Gastrocnemius medialis (tissue), 4 donors: Measurements from ENCODE around the gene EPB41L4A. TPM values are rescaled to one million over a fixed set of nuclear protein-coding genes. Genes with fewer than 3 reads are reported as not detected.
A peak's percentile ranks its signal among the peaks of the same experiment; 100 is the strongest.

ENCODE experiments used
- ATAC-seq, 2 donors: fragments of 150-250 bp; one replicate each; pipeline ENCODE4 v1.9.1; 2016
- DNase-seq, 2 donors: peaks; one replicate each; pipeline ENCODE4 v3.0.0-alpha.2; 2019
- H3K27ac ChIP-seq, 4 donors: fragments of 200-600 bp; sonication (generic); 1 replicate in 1 of 4; 2 replicates in 3 of 4; pipeline ENCODE4 v1.5.1; 2016 to 2018; ENCODE audit warnings: mild to moderate bottlenecking in 2 of 4, moderate library complexity in 1 of 4
- H3K27me3 ChIP-seq, 3 donors: fragments of 200-600 bp; sonication (generic) in 2 of 3; 1 replicate in 1 of 3; 2 replicates in 2 of 3; pipeline versions ENCODE4 v1.5.1 to v1.6.0; 2016 to 2019; ENCODE audit warnings: mild to moderate bottlenecking in 1 of 3, moderate library complexity in 1 of 3
- H3K36me3 ChIP-seq, 2 donors: fragments of 200-600 bp; sonication (generic) in 1 of 2; one replicate each; pipeline ENCODE4 v1.5.1; 2017 to 2018
- H3K4me1 ChIP-seq, 2 donors: fragments of 200-600 bp; sonication (generic) in 1 of 2; one replicate each; pipeline ENCODE4 v1.5.1; 2016 to 2017; ENCODE audit warnings: mild to moderate bottlenecking in 2 of 2
- H3K4me3 ChIP-seq, 4 donors: fragments of 200-600 bp; sonication (generic) in 3 of 4; 1 replicate in 1 of 4; 2 replicates in 3 of 4; pipeline ENCODE4 v1.5.1; 2016 to 2019; ENCODE audit warnings: mild to moderate bottlenecking in 2 of 4
- H3K9me3 ChIP-seq, 3 donors: fragments of 200-600 bp; sonication (generic) in 2 of 3; 1 replicate in 1 of 3; 2 replicates in 2 of 3; pipeline ENCODE4 v1.5.1; 2016 to 2019
- POLR2A ChIP-seq, 2 donors: fragments of 450-650 bp; IDR thresholded peaks; one replicate each; pipeline ENCODE4 v1.6.1; 2017; ENCODE audit warnings: antibody characterized with exemption in 2 of 2, mild to moderate bottlenecking in 2 of 2, moderate library complexity in 2 of 2
- in situ Hi-C, 4 donors: fragments of 200-750 bp; cut with MboI; loops; one replicate each; pipeline versions ENCODE4 v1.15.0 to v1.8.0; 2017; ENCODE audit warnings: low sequenced_read_pairs in 4 of 4
- intact Hi-C: fragments of 100-400 bp; cut with DNase I; formaldehyde crosslinking; loops from one replicate; pipeline ENCODE4 v1.15.1; 2023; ENCODE audit warnings: low total_unique reads
- total RNA-seq, 4 donors: library from RNA; depleted of rRNA; stranded (reverse); fragments of >200 nt; gene quantifications; one replicate each; pipeline versions ENCODE4 v1.1.0 to v1.2.3, GENCODE V29; 2016
- TF ChIP-seq, protein P1 (sequence below), 5 experiments: fragments of 450-650 bp in 3 of 5; fragments of 200-600 bp in 2 of 5; sonication (generic) in 2 of 5; IDR thresholded peaks in 4 of 5; conservative IDR thresholded peaks in 1 of 5; 1 replicate in 4 of 5; 2 replicates in 1 of 5; pipeline ENCODE4 v1.5.1; 2016 to 2019; ENCODE audit warnings: antibody characterized with exemption in 5 of 5, mild to moderate bottlenecking in 3 of 5, moderate library complexity in 3 of 5

Gene EPB41L4A
- total RNA-seq, 4 donors from 2014 or later, result 1.8 to 10.6 (median 3.8) TPM

DNA sequence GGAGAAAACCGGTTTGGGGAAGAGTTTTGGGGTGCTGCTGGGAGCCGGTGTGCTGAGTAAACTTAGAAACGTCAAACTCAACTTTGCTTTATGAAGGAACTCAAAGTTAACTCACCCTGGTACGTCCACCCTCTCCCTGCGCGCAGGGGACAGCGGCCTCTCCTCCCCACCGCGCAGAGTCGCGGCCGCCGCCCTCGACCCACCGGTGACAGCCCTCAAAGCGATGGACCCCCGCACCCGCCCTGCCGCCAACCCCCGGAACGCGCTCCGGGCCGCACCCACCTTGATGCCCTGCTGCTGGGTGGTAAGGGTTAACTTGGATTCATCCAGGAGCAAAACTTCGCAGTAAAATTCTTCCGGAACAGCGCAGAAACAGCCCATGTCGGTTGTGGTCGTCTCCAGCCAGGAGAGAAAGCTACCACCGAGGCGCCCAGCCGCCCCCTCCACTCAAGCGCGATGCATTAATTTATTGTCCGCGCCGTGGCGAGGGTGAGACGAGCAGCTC lies 366 bp downstream of the EPB41L4A start:
- Histone ChIP-seq H3K4me1 (no peaks in the 10 kb centered on the region), H3K4me3 (peak overlapping the region; percentile 72 to 94 (median 74)), H3K9me3 (no peaks in the 10 kb centered on the region), H3K27me3 (peaks cover 17 to 32% (median 31%) of the 10 kb centered on the region in 3 donors), H3K27ac (peak overlapping the region; percentile 61 to 80 (median 75)), H3K36me3 (no peaks in the 10 kb centered on the region)
- in situ Hi-C loops, result loop anchor here in 1 of 4 donors (25.0 kb wide), 1 partner anchor 206 kb away; no protein-coding TSS in a partner anchor
- TF ChIP-seq, protein P1, sequence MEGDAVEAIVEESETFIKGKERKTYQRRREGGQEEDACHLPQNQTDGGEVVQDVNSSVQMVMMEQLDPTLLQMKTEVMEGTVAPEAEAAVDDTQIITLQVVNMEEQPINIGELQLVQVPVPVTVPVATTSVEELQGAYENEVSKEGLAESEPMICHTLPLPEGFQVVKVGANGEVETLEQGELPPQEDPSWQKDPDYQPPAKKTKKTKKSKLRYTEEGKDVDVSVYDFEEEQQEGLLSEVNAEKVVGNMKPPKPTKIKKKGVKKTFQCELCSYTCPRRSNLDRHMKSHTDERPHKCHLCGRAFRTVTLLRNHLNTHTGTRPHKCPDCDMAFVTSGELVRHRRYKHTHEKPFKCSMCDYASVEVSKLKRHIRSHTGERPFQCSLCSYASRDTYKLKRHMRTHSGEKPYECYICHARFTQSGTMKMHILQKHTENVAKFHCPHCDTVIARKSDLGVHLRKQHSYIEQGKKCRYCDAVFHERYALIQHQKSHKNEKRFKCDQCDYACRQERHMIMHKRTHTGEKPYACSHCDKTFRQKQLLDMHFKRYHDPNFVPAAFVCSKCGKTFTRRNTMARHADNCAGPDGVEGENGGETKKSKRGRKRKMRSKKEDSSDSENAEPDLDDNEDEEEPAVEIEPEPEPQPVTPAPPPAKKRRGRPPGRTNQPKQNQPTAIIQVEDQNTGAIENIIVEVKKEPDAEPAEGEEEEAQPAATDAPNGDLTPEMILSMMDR (IDR thresholded peaks at IDR 0.05 in 4 of 5, conservative IDR thresholded peaks at IDR 0.05 in 1 of 5), result no peak
- DNase-seq (no peak), ATAC-seq (peak; percentile 4 to 15)
- intact Hi-C loops, result loop anchor here (2.0 to 5.0 kb wide), 2 partner anchors 256 to 868 kb away; no protein-coding TSS in a partner anchor

DNA sequence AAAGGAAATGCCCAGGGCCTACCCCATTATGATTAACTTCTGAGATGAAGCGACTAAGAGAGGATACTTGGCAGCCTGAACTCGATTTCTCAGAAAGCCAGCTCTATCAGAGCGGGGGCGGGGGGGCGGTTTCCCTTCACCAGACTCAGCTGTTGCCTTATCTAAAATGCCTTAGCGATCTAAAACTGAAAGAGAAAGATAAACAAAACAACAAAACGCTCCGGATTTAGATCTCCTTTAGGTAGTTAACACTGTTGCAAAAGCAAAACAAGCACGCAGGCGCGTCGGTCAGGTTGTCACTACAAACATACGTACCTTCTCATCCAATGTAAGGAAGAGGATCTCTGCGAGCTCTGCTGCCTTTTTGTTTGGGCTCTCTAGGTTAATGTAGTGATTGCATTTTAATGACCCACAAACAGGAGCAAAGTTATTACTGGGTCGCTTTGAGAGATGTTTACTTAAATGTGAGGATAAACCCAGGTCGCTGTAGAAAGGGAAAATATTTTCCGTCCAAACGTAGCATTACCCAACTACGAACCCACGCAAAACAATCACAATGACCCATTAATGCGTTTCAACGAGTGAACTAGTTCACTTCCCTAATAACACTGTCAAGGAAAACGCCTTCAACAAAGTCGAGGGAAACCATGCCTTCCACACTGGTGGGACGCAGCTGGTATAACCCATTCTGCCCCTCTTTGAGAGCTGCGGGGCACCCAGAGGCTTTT lies 982 bp downstream of the EPB41L4A start:
- peaks cover 17 to 32% (median 31%) of the 10 kb centered on the region in 3 donors for H3K27me3 ChIP-seq
- peak in 1 of 2 donors; percentile 8 for ATAC-seq
- TF ChIP-seq, protein P1 (IDR thresholded peaks at IDR 0.05 in 4 of 5, conservative IDR thresholded peaks at IDR 0.05 in 1 of 5), result no peak
- TF ChIP-seq POLR2A (IDR thresholded peaks at IDR 0.05), result peak in 1 of 2 donors; percentile 12

DNA sequence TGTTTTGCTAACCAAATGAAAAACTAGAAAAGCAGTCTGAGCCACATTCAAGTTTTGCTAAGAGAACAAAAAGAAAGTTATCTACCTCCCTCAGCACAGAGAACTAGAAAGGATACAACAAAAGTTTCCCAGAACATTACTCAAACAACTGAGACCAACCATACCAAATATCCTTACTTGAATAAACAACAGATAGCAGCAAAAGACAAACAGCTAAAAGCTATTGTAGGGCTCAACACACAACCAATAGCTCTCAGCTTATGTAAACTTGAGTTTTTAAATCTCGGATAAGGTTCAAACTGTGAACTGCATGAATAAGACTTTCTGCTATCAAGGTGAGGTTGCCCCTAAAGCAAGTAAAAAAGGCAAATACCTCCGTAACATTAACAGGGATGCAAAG lies 3.5 kb downstream of the EPB41L4A start:
- no peak overlapping the region for H3K4me3 ChIP-seq
- H3K9me3 ChIP-seq, result no peaks in the 10 kb centered on the region
- H3K4me1 ChIP-seq, result no peaks in the 10 kb centered on the region
- intact Hi-C loops, result loop anchor here (5.0 kb wide), 1 partner anchor 253 kb away; no protein-coding TSS in a partner anchor
- no peak overlapping the region for H3K27ac ChIP-seq
- in situ Hi-C loops, result loop anchor here in 1 of 4 donors (25.0 kb wide), 1 partner anchor 203 kb away; no protein-coding TSS in a partner anchor
- no peak for DNase-seq
- TF ChIP-seq, protein P1 (IDR thresholded peaks at IDR 0.05 in 4 of 5, conservative IDR thresholded peaks at IDR 0.05 in 1 of 5), result no peak
- no peak for TF ChIP-seq POLR2A (IDR thresholded peaks at IDR 0.05)
- no peak for ATAC-seq
- no peaks in the 10 kb centered on the region for H3K36me3 ChIP-seq
- peaks cover 17 to 31% (median 27%) of the 10 kb centered on the region in 3 donors for H3K27me3 ChIP-seq

More for the DNA sequence above, 982 bp downstream of the EPB41L4A start:
- H3K9me3 ChIP-seq, result no peaks in the 10 kb centered on the region
- no peaks in the 10 kb centered on the region for H3K4me1 ChIP-seq
- H3K4me3 ChIP-seq, result peak overlapping the region; percentile 72 to 94 (median 74)
- peak overlapping the region; percentile 61 to 80 (median 75) for H3K27ac ChIP-seq
- intact Hi-C loops (loop anchor here (2.0 to 5.0 kb wide), 2 partner anchors 256 to 867 kb away; no protein-coding TSS in a partner anchor), in situ Hi-C loops (loop anchor here in 1 of 4 donors (25.0 kb wide), 1 partner anchor 206 kb away; no protein-coding TSS in a partner anchor)
- DNase-seq, result no peak
- H3K36me3 ChIP-seq, result no peaks in the 10 kb centered on the region

DNA sequence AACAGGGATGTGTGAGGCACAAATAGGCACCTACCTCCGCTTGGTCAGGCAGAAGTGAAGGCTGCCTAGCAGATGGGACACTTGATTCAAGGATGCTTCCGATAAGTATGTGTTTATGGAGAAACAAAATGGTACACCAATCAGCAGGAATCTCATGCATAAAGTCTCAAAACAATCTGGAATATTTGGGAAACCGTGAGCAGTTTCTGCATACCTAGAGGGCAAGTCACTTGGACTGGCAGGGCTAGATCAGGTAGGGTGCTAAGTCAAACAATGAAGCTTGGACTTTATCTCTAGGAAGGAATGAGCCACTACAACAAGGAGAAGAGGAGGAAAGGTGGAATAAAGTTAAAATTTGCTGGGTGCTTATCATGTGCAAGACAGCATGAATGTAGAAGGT lies 5.5 kb downstream of the EPB41L4A start:
- Histone ChIP-seq H3K4me1 (no peaks in the 10 kb centered on the region), H3K27ac (no peak overlapping the region), H3K9me3 (no peaks in the 10 kb centered on the region), H3K27me3 (peaks cover 14 to 17% (median 15%) of the 10 kb centered on the region in 3 donors), H3K4me3 (no peak overlapping the region), H3K36me3 (no peaks in the 10 kb centered on the region)
- DNase-seq, result no peak
- TF ChIP-seq POLR2A (IDR thresholded peaks at IDR 0.05), result no peak
- TF ChIP-seq, protein P1 (IDR thresholded peaks at IDR 0.05 in 4 of 5, conservative IDR thresholded peaks at IDR 0.05 in 1 of 5), result no peak
- intact Hi-C loops (no loop called here), in situ Hi-C loops (loop anchor here in 1 of 4 donors (25.0 kb wide), 1 partner anchor 201 kb away; no protein-coding TSS in a partner anchor)
- ATAC-seq, result no peak
